HL-60/S4 treated with retinoic acid at 250 ng/mL for 4 days and 3 days (cell line): ENCODE results near the gene DDA1.

Experiments used
- in situ Hi-C: fragments of 300-500 bp; cut with MboI; formaldehyde crosslinking; loops from 2 replicates; pipeline ENCODE4 v1.7.0; 2022; ENCODE audit warnings: low sequenced_read_pairs

Gene DDA1

GRCh38 chr19:17328517-17329365, 19.4 kb downstream of the DDA1 start:
- in situ Hi-C loops: no loop called here

- in situ Hi-C loops: no loop called here
Observed at GRCh38 chr19:17329366-17330261, 20.3 kb downstream of the DDA1 start.

GRCh38 chr19:17330262-17331044, 21.1 kb downstream of the DDA1 start:
- in situ Hi-C loops: no loop called here

- in situ Hi-C loops: no loop called here
Observed at GRCh38 chr19:17331045-17331558, 21.7 kb downstream of the DDA1 start.

- in situ Hi-C loops: no loop called here
Observed at GRCh38 chr19:17332360-17332676, 23.0 kb downstream of the DDA1 start.

GRCh38 chr19:17332677-17333581, 23.6 kb downstream of the DDA1 start:
- in situ Hi-C loops: no loop called here

- in situ Hi-C loops: no loop called here
Observed at GRCh38 chr19:17333611-17334413, 24.4 kb downstream of the DDA1 start.

GRCh38 chr19:17334414-17335409, 25.3 kb downstream of the DDA1 start, which contains the start of gene ANO8:
Gene ANO8, minus strand, starts transcription at chr19:17334855. Its CDS starts 185 bp downstream, at chr19:17334670.
- in situ Hi-C loops: no loop called here

- in situ Hi-C loops: no loop called here
Observed at GRCh38 chr19:17335575-17335974, 26.2 kb downstream of the DDA1 start.

- in situ Hi-C loops: no loop called here
Observed at GRCh38 chr19:17336872-17337674, 27.7 kb downstream of the DDA1 start, which contains the start of gene GTPBP3. Gene GTPBP3, plus strand, starts transcription at chr19:17337553. Its CDS starts 59 bp downstream, at chr19:17337612.

GRCh38 chr19:17337675-17338432, 28.5 kb downstream of the DDA1 start:
- in situ Hi-C loops: no loop called here

- in situ Hi-C loops: no loop called here
Observed at GRCh38 chr19:17338433-17339078, 29.2 kb downstream of the DDA1 start.

GRCh38 chr19:17339088-17339741, 29.9 kb downstream of the DDA1 start:
- in situ Hi-C loops: no loop called here

- in situ Hi-C loops: no loop called here
Observed at GRCh38 chr19:17340302-17340870, 31.0 kb downstream of the DDA1 start.

GRCh38 chr19:17340871-17341357, 31.6 kb downstream of the DDA1 start:
- in situ Hi-C loops: no loop called here
